ENCODE data around the gene FOXA3.

FOXA3 gene

GRCh38 chr19:45863840-45864628, at the start of gene FOXA3:
TSS of gene FOXA3 (plus strand) at chr19:45864326. CDS start at chr19:45864457, 131 bp downstream.
- TF ChIP-seq CTCF (IDR thresholded peaks at IDR 0.05; ENCODE audit: borderline replicate concordance, insufficient read depth, low read depth, low read length), result peak; percentile 71
- H3K4me3 ChIP-seq (ENCODE audit: low read depth, low read length), result peak within 1 kb of the TSS; percentile 42

GRCh38 chr19:45814851-45815480, 49.2 kb upstream of the FOXA3 start, which contains the start of gene RSPH6A:
TSS of gene RSPH6A (minus strand) at chr19:45815308. CDS start at chr19:45815176, 132 bp downstream.
- TF ChIP-seq CTCF (IDR thresholded peaks at IDR 0.05; ENCODE audit: borderline replicate concordance, insufficient read depth, low read depth, low read length), result no peak
- H3K4me3 ChIP-seq (ENCODE audit: low read depth, low read length), result no peak within 1 kb of the TSS

- H3K4me3 ChIP-seq (ENCODE audit: low read depth, low read length), result no peak overlapping the region
- no peak for TF ChIP-seq CTCF (IDR thresholded peaks at IDR 0.05; ENCODE audit: borderline replicate concordance, insufficient read depth, low read depth, low read length)
Measured at GRCh38 chr19:45815481-45816216, 48.5 kb upstream of the FOXA3 start.

GRCh38 chr19:45816236-45817009, 47.7 kb upstream of the FOXA3 start:
- no peak for TF ChIP-seq CTCF (IDR thresholded peaks at IDR 0.05; ENCODE audit: borderline replicate concordance, insufficient read depth, low read depth, low read length)
- H3K4me3 ChIP-seq (ENCODE audit: low read depth, low read length), result no peak overlapping the region

GRCh38 chr19:45817010-45817724, 47.0 kb upstream of the FOXA3 start:
- TF ChIP-seq CTCF (IDR thresholded peaks at IDR 0.05; ENCODE audit: borderline replicate concordance, insufficient read depth, low read depth, low read length), result peak; percentile 94
- no peak overlapping the region for H3K4me3 ChIP-seq (ENCODE audit: low read depth, low read length)

GRCh38 chr19:45817725-45818301, 46.3 kb upstream of the FOXA3 start:
- no peak for TF ChIP-seq CTCF (IDR thresholded peaks at IDR 0.05; ENCODE audit: borderline replicate concordance, insufficient read depth, low read depth, low read length)
- H3K4me3 ChIP-seq (ENCODE audit: low read depth, low read length), result no peak overlapping the region

All from GM12875 (cell line).